HepG2 (cell line): Measurements from ENCODE around the gene SPTBN4. TPM values are rescaled to one million over a fixed set of nuclear protein-coding genes. Genes with fewer than 3 reads are reported as not detected.
A peak's percentile ranks its signal among the peaks of the same experiment; 100 is the strongest.

ENCODE experiments used
- ARID4A ChIP-seq: sonication (generic); formaldehyde crosslinking; IDR thresholded peaks from 2 replicates; pipeline ENCODE4 v1.5.0; 2020; ENCODE audit warnings: mild to moderate bottlenecking, missing genetic modification reagents, borderline replicate concordance
- ASH2L ChIP-seq: fragments of 300-600, 200-600 bp; sonication (generic); IDR thresholded peaks from 2 replicates; pipeline ENCODE4 v1.7.0; 2017; ENCODE audit warnings: low read depth, mild to moderate bottlenecking, moderate library complexity, mixed read lengths, low read length; ENCODE audit not compliant: insufficient read length
- GABPA ChIP-seq, 2 experiments: IDR thresholded peaks; 2 replicates each; pipeline ENCODE4 v1.6.1; 2011 to 2016; ENCODE audit warnings: low read depth in 2 of 2, low read length in 1 of 2, missing biosample characterization in 1 of 2, missing genetic modification characterization in 1 of 2
- GATAD1 ChIP-seq: IDR thresholded peaks from 2 replicates; pipeline ENCODE4 v1.6.1; 2016; ENCODE audit warnings: missing genetic modification reagents, missing compliant biosample characterization
- HNRNPLL ChIP-seq: fragments of 200-400 bp; formaldehyde crosslinking; IDR thresholded peaks from 2 replicates; pipeline ENCODE4 v1.6.1; 2017; ENCODE audit warnings: mild to moderate bottlenecking, low read depth, low read length; ENCODE audit not compliant: poor library complexity, severe bottlenecking
- ISL2 ChIP-seq: sonication (generic); formaldehyde crosslinking; IDR thresholded peaks from 2 replicates; pipeline ENCODE4 v1.5.0; 2020; ENCODE audit warnings: missing genetic modification reagents
- MED13 ChIP-seq: sonication (generic); formaldehyde crosslinking; IDR thresholded peaks from 2 replicates; pipeline ENCODE4 v1.5.0; 2020; ENCODE audit warnings: missing genetic modification reagents
- NONO ChIP-seq, 2 experiments: fragments of 450-650 bp in 1 of 2; sonication (generic) in 1 of 2; formaldehyde crosslinking in 1 of 2; IDR thresholded peaks in 1 of 2; conservative IDR thresholded peaks in 1 of 2; 2 replicates each; pipeline versions ENCODE4 v1.6.1 to v1.8.0; 2017 to 2022; ENCODE audit warnings: mild to moderate bottlenecking in 1 of 2, missing genetic modification reagents in 1 of 2, moderate library complexity in 1 of 2
- POLR2A ChIP-seq, 2 experiments: IDR thresholded peaks; 2 replicates each; pipeline ENCODE4 v1.6.1; 2011; ENCODE audit warnings: low read depth in 2 of 2, low read length in 2 of 2, mild to moderate bottlenecking in 1 of 2, moderate library complexity in 1 of 2; ENCODE audit not compliant: insufficient read depth in 1 of 2
- RAD21 ChIP-seq: fragments of 450-650 bp; formaldehyde crosslinking; IDR thresholded peaks from 2 replicates; pipeline ENCODE4 v1.5.0; 2020; ENCODE audit warnings: mild to moderate bottlenecking
- RBM39 ChIP-seq: fragments of 200-400 bp; formaldehyde crosslinking; IDR thresholded peaks from one replicate; pipeline ENCODE4 v1.6.1; 2018; ENCODE audit warnings: antibody characterized with exemption, mild to moderate bottlenecking, low read depth, low read length; ENCODE audit not compliant: poor library complexity, severe bottlenecking
- SIN3A ChIP-seq: IDR thresholded peaks from 2 replicates; pipeline ENCODE4 v1.6.1; 2011; ENCODE audit warnings: low read depth, mild to moderate bottlenecking, control low read depth, low read length, borderline replicate concordance
- SP1 ChIP-seq, 2 experiments: fragments of 450-650 bp in 1 of 2; sonication (generic) in 1 of 2; formaldehyde crosslinking in 1 of 2; IDR thresholded peaks; 2 replicates each; pipeline versions ENCODE4 v1.4.0 to v1.6.1; 2016 to 2020; ENCODE audit warnings: missing genetic modification reagents in 1 of 2
- TFDP2 ChIP-seq: sonication (generic); formaldehyde crosslinking; IDR thresholded peaks from 2 replicates; pipeline ENCODE4 v1.4.0; 2020; ENCODE audit warnings: missing genetic modification reagents
- ZNF607 ChIP-seq: sonication (generic); formaldehyde crosslinking; IDR thresholded peaks from 2 replicates; pipeline ENCODE4 v1.5.1; 2020; ENCODE audit warnings: missing genetic modification reagents, mild to moderate bottlenecking, borderline replicate concordance
- ZNF660 ChIP-seq: sonication (generic); formaldehyde crosslinking; IDR thresholded peaks from 2 replicates; pipeline ENCODE4 v1.5.1; 2020; ENCODE audit warnings: mild to moderate bottlenecking, low read depth, missing genetic modification reagents, borderline replicate concordance
- polyA plus RNA-seq, 8 experiments: library from polyadenylated mRNA; depleted of rRNA in 3 of 8; stranded (reverse) in 7 of 8; unstranded in 1 of 8; fragments of >200 nt; fragmentation: Illumina TruSeq in 4 of 8; extraction: Trizol in 4 of 8; gene quantifications; 2 replicates each; pipeline versions ENCODE4 v1.2.1 to v1.2.3, GENCODE V29; 2011 to 2016; ENCODE audit warnings: low read depth in 4 of 8, missing spikeins in 1 of 8, mixed read lengths in 1 of 8; ENCODE audit not compliant: insufficient read depth in 1 of 8
- total RNA-seq, 5 experiments: library from RNA; depleted of rRNA; stranded (reverse); fragments of >200 nt; fragmentation: Illumina TruSeq; extraction: Trizol; gene quantifications; 2 replicates each; pipeline ENCODE4 v1.2.3, GENCODE V29; 2016; ENCODE audit warnings: low read depth in 1 of 5
- TF ChIP-seq, protein P1 (sequence below): sonication (generic); formaldehyde crosslinking; IDR thresholded peaks from 2 replicates; pipeline ENCODE4 v1.8.1; 2023; ENCODE audit warnings: missing genetic modification reagents, inconsistent platforms, borderline replicate concordance
- TF ChIP-seq, protein P2 (sequence below): sonication (generic); formaldehyde crosslinking; IDR thresholded peaks from 2 replicates; pipeline ENCODE4 v1.4.0; 2020; ENCODE audit warnings: missing genetic modification reagents

SPTBN4 gene
- total and polyA plus RNA-seq, 2 of the 13 experiments (the other 11 are each of a cell fraction or from before 2014, with no cell fraction given), result 0.11 TPM

DNA sequence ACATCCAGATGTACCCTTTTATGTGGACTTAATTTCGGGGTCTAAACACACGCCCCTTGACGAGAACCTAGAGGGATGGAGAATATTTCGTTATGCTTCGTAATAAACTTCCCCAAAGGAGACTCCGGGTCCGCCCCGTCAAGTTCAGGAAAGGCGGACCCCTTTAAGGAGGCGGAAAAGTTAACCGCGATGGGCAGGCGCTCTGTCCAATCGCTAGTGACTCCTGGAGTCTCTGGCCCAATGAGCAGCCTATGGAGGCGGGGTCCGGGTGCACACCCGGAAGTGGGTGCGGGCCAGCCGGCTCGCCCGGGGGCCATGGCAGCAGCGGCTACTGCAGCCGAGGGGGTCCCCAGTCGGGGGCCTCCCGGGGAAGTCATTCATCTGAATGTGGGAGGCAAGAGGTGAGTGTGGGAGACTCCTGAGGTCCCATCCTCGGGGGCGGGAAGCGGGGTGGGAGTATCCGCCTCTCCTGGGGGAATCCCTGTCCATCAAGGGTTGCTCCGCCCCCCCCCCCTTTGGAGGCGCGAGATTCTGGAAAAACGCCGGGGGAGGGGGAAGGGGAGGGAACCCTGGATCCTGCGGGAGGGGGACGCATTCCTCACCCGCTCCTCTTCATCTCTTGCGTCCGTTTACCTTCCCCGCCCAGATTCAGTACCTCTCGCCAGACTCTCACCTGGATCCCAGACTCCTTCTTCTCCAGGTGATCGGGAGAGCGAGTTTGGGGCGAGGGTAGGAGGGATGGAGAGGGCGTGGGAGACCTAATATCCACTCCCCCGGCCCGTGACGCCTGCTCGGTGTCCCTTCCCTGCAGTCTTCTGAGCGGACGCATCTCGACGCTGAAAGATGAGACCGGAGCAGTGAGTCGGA lies 110.0 kb downstream of the SPTBN4 start, which contains the start of gene SHKBP1 (continued):
- TF ChIP-seq HNRNPLL (peak; percentile 46), ARID4A (CRISPR knock-in tag) (peak; percentile 76; the same call in 1 of the 2 replicates), GABPA (IDR thresholded peaks at IDR 0.05; ENCODE audit: low read depth, low read length) (peak; percentile 61), GABPA (CRISPR knock-in tag; IDR thresholded peaks at IDR 0.05; ENCODE audit: low read depth) (peak; percentile 76), RBM39 (peak; percentile 32), MED13 (no peak), TFDP2 (CRISPR knock-in tag) (peak; percentile 34; the same call in 1 of the 2 replicates), GATAD1 (CRISPR knock-in tag) (peak; percentile 31; the same call in 1 of the 2 replicates), ZNF607 (CRISPR knock-in tag) (peak; percentile 52; the same call in 1 of the 2 replicates), SIN3A (0 out of 2 replicates have a peak, but pooled peaks have one; percentile 70), SP1 (IDR thresholded peaks at IDR 0.05) (no peak), SP1 (CRISPR knock-in tag; IDR thresholded peaks at IDR 0.05) (peak; percentile 93), ZNF660 (no peak), ISL2 (CRISPR knock-in tag) (peak; percentile 27; the same call in 1 of the 2 replicates), RAD21 (CRISPR knock-in tag) (0 out of 2 replicates have a peak, but pooled peaks have one; percentile 12), NONO (IDR thresholded peaks at IDR 0.05) (no peak), NONO (CRISPR knock-in tag; conservative IDR thresholded peaks at IDR 0.05) (no peak), POLR2A (IDR thresholded peaks at IDR 0.05; ENCODE audit: insufficient read depth in 1 of 2, low read depth in 2 of 2, low read length in 2 of 2) (peak; percentile 38 to 65; a peak in 2 of 4 replicates), ASH2L (peak; percentile 62)
- TF ChIP-seq, protein P1, sequence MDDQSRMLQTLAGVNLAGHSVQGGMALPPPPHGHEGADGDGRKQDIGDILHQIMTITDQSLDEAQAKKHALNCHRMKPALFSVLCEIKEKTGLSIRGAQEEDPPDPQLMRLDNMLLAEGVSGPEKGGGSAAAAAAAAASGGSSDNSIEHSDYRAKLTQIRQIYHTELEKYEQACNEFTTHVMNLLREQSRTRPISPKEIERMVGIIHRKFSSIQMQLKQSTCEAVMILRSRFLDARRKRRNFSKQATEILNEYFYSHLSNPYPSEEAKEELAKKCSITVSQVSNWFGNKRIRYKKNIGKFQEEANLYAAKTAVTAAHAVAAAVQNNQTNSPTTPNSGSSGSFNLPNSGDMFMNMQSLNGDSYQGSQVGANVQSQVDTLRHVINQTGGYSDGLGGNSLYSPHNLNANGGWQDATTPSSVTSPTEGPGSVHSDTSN (CRISPR knock-in tag), result peak; percentile 94; the same call in 1 of the 2 replicates
- TF ChIP-seq, protein P2, sequence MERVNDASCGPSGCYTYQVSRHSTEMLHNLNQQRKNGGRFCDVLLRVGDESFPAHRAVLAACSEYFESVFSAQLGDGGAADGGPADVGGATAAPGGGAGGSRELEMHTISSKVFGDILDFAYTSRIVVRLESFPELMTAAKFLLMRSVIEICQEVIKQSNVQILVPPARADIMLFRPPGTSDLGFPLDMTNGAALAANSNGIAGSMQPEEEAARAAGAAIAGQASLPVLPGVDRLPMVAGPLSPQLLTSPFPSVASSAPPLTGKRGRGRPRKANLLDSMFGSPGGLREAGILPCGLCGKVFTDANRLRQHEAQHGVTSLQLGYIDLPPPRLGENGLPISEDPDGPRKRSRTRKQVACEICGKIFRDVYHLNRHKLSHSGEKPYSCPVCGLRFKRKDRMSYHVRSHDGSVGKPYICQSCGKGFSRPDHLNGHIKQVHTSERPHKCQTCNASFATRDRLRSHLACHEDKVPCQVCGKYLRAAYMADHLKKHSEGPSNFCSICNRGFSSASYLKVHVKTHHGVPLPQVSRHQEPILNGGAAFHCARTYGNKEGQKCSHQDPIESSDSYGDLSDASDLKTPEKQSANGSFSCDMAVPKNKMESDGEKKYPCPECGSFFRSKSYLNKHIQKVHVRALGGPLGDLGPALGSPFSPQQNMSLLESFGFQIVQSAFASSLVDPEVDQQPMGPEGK (CRISPR knock-in tag), result peak; percentile 66; the same call in 1 of the 2 replicates
